ENCODE data around the gene HOXA6. TPM values are rescaled to one million over a fixed set of nuclear protein-coding genes. Genes with fewer than 3 reads are reported as not detected.

Gene HOXA6
- total RNA-seq, 2 donors from 2014 or later = not detected

DNA sequence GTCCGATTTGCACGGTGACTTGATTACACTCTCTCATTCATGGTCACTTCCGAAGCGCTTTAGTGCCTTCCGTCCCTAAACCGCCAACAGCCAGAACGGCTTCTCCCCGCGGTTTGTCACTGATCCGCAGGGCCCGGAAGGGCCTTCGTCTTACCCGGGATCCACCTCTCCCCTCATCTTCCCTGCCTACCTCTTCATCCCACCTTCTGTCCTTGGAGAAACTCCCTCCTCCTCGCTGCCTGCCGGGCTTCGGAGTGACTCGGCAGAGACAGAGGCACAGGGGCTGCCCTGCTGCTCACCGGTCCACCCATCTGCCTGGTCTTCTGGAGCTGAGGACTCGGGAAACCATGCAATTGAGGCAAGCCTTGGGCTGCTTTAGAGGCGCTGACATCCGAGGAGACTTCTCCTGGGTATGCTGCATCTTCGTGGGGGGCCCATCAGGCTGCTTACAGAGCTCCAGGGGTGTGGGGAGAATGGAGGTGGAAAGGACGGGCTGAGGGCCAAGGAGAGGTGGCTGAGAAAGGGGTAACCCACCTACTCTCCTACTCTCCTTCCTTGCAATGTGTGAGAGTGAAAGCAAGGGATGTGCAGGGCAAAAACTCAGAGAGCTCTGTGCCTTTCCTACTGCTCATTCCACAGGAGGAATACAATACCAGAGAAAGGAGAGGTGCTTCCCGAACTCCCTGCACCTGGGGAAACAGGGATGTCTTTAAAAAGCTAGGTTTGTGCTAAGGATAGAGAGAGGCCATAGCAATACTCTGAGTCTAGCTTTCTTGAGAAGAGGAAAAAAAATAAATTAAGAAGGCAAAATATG, 38.5 kb upstream of the HOXA6 start:
- DNase-seq = no peak
- ATAC-seq = no peak
- intact Hi-C loops (cut with DNase I) = no loop called here

DNA sequence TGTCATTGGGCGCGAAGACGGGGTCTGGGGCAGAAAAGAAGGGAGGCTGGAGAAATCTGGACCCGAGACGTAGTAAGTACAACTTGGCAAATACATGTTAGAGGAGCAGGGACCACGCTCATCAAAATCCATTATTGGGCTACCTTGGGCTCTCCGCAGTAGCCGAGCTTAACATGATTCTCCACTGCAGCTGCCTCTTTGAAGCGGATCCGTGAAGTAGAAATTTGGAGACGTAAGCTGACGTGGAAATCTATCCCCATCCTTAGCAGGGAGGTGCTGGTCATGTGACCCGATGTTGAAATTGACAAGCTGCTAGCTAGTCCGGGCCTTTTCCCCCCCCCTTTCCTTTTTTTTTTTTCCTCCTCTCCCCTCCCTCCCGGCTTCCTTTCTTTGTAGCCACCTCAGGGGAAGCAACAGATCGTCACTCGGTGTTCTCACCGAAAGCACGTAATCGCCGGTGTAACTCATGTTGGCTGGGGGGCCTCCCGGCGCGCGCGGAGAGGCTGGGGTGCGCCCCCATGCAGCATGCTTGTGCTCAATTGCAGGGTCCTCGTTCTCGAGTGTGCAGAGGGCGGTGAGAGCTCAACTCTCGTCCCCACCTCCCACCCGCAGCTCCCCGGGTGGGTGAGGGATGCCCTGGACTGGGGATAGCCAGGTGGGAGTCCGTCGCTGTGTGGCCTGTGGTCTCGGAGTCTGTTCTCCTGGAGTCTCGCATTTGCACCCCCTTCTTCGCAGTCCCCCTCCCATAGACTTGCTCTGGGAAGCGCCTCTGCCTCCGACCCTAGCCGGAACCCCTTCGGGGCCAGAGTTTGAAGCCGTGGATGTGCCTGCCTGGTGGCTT, 37.7 kb upstream of the HOXA6 start, which contains the start of gene HOXA11:
Gene HOXA11 (minus strand): TSS at position 220 of the 841 bp plus-strand sequence. CDS start 88 bp downstream, at position 132.
- ATAC-seq (no peak), DNase-seq (no peak)
- intact Hi-C loops (cut with DNase I) = no loop called here

DNA sequence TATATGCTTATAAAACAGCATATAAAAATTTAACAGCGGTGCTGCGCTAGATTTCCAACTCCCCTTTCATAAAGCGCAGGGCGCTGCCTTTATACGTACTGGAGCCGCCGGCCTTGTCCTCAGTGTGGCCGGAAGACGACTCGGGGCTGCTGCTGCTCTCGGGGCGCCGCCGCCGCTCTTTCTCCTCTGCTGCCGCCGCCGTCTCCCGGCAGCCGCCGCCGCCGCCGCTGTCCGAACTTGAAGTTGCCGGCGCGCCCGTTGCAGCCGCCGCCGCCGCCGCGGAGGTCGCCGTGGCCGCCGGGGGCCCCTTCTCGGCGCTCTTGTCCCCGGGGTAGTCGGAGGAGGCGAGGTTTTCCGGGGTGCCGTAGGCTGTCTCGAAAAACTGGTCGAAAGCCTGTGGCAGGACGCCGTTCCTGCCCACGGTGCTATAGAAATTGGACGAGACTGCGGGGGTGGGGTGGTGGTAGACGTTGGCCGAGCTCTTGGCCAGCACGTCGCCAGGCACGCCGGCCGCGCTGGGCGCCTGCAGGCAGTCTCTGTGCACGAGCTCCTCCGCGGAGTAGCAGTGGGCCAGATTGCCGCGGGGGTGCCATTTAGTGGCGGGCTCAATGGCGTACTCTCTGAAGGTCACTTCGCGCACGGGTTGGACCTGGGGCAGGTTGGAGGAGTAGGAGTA, 36.9 kb upstream of the HOXA6 start:
- ATAC-seq (peak in 1 of 2 donors; percentile 20), DNase-seq (no peak)
- intact Hi-C loops (cut with DNase I) = no loop called here

DNA sequence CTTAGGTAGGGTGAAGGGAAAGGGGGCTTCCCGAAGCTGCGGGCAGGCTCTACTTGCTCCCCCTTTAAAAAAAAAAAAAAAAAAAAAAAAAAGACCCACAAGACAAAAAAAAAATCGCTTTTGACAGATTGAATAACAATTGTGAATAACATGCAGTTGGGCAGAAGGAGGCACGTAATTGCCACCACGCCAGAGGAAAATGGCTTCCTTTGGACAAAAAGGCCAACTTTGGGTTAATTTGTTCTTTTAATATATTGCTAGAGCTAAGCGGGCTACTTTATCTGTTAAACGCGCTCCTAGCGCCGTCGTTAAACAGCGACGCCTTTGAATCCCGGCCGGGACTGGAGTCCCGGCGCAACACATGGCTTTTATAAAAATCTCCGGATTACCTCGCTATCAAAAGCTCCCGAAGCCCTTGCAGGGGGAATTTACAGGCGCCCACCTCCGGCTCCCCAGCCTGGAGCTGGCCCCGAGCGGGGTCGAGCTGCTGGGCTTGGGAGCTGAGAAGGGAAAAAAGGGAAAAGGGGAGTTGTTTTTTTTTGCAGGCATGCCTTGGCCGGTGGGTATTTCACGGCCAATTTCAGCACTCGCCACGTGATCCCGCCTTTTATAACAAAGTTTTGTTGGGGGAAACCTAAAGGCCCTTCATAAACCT, 36.2 kb upstream of the HOXA6 start:
- intact Hi-C loops (cut with DNase I) = no loop called here
- ATAC-seq = no peak

DNA sequence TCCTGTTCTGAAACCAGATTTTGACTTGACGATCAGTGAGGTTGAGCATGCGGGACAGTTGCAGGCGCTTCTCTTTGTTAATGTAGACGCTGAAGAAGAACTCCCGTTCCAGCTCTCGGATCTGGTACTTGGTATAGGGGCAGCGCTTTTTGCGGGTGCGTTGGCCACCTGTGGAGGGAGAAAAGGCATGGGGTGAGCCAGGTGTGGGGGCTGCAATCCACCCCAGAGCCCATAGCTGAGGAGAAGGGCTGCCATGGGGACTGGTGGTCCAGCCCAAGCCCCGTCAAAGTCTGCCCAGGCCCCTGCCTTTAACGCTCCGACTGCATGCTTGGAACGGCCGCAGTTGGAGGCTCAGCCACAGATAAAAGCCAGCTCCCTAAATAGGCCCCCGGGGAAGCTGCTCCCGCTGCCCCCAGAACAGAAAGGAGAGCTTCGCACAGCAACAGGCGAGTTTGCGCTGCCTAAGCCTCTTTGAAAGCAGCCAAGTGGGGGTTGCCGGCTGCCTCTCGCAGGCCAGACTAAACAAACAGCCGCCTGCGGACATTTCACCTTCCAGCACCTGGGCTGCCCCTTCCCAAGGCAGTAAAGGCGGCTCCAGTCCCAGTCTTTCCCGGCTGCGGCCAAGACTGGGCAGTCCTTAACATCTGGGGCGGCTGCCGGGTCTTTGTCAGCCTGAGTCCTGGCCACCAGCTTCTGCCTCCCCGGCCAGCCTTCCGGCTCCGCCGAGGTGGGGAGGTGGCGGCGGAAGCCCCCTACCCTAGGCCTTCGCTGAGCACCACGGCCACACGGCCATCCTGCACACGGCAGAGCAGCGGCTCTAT, 35.5 kb upstream of the HOXA6 start:
- no peak for ATAC-seq
- DNase-seq = no peak
- intact Hi-C loops (cut with DNase I) = no loop called here

More for the DNA sequence above, 36.2 kb upstream of the HOXA6 start:
- DNase-seq = no peak

DNA sequence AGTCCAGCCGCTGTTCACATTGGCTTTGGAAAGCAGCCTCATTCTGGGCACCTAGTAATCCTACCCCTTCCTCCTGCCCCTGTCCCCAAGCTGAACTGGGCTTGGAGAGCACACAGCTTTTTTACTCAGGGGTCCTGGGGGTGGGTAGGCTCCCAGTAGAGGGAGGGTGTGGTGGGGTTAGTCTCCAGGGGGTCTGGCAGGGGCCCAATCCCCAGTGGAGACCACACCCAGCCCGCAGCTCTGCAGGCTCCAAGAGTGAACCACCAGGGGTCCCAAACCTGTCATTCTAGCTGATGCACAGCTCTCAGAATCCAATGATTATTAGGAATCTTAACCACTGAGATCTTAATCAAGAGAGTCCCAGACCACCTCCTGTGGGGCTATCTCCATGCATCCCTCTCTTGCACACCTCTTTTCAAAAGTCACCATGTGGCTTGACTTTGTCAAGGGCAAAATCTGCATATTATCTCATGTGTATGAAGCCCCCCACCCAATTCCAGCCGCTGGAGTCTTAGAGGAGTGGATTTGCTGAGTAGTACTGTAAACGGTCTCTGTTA, 34.8 kb upstream of the HOXA6 start:
- intact Hi-C loops (cut with DNase I) = no loop called here
- no peak for ATAC-seq
- DNase-seq = no peak

DNA sequence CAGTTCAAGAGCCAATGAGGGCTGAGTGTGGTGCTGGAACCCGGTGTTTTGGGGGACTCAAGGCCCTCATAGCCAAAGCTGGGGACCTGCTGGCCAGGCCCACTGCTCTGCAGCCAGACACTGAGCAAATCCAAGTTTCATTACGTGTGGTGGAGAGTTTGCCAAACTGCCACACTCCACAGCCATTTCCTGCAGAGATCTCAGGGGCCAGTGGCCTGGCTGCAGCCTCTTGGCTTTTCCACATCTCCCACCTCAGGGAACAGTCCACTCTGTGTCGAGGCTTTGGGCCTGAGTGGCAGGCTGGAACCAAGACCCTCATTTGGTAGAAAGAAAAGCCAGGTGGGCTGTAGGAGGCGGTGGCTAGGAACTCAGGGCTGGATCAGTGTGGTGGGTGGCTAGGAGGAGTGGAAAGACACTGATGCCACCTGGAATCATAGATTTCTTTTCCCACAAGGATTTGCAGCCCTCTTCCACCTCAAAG, 34.3 kb upstream of the HOXA6 start:
- intact Hi-C loops (cut with DNase I) = no loop called here
- DNase-seq = no peak

DNA sequence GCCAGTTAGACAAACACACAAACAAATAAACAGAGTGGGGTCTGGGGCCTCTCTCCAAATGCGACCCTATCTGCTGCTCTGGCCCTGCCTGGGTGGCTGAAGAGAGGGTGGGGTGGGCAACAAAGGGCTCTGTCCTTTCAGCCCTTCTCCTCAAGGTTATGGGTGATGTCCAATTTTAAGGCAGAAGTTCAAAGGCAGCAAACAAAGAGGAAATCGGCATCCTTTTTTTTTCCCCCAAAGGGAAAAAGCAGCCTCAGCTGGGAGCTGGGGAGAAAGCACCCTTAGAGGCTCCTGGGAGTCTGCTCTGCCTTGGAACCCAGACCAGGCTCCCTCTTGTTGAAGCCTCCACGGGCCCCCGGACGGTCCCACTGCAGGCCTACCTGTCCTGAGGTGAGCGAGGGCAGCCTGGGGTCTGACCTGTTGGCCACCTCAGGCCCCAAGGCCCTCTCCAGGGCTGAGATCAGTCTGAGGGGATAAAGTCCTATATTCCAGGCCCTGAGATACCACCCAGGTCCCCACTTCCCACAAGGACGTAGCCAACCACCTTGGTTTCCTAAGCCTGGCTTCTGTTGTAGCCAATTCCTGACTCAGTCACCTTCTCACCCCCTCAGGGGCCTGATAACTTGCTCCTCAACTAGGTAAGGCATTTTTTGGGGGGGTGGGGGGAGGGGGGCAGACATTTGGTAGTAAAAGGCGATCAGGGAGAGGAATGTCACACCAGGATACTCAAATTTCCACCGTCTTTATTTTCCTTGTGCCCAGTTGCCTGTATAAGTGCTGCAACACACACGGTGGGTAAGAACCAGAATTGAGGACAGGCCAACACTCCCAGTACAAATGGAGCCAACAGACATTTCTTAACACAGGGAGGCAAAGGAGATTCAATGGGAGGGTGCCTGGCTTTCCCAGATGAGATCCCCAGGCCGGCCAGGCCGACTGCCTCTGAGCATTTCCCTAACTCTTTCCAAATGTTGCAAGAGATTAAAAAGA, 33.2 kb upstream of the HOXA6 start:
- ATAC-seq = no peak
- DNase-seq = no peak
- intact Hi-C loops (cut with DNase I) = no loop called here

More for the DNA sequence above, 34.3 kb upstream of the HOXA6 start:
- ATAC-seq = no peak

DNA sequence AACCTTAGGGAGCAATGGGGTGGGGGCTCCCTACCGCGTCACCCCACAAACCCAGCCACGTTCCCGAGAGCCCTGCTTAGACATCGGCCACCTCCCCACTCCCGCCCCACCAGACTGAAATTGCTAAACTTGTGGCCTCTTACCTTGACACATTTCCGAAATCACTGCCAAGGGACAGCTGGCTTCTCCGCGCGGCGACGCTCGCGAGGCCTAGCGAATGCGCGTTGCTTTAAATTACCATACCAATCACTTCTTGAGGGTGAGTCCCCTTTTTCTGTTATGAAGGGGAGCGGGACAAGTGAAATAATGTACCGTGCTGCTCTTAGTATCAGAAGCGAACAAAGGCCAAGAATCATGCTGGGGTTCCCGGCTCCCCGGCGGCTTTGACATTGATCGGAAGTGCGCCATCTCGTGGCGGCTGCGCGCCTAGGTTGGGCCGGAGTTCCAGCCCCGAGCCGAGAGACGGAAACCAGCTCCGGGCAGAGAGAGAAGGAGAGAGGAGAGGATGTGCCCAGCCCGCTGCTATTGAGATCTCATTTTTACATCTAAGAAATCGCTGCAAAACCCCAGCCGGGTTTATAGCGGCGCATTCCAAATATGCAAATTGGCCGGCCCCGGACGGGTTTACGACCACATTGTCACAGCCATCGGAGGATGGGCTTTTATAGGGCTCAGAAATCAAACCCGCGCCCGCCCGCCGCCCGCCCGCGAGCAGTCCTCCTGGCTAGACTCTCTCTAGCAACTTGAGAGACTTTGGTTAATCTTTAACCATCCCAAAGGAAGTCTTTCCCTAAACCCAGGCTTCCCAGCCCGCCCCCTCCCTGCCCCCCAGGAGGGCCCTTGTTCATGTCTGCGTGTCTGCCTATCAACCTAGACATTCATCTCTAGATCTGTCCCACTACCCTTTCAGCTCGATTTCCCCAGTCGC, 32.2 kb upstream of the HOXA6 start:
- no peak for DNase-seq
- intact Hi-C loops (cut with DNase I) = no loop called here
- ATAC-seq = peak; percentile 47 to 48

DNA sequence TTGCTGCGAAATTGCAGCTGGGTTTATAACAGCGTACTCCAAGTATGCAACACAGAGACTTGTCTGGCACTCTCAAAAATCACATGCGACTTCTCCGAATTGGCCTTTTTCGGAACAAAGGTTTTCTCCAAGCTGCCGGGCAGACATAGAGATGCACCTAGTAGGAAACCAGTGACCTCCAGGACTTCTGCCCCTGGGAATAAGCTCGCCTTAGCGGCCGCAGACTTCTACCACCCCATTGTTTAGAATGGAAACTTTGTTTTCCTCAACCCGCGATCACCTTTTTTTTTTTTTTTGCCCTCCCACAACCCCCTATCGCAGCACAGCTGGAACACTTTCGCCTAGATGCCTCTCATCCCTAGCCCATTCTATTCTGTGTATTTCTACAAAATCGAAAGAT, 31.5 kb upstream of the HOXA6 start:
- no peak for DNase-seq
- no peak for ATAC-seq
- intact Hi-C loops (cut with DNase I) = no loop called here

DNA sequence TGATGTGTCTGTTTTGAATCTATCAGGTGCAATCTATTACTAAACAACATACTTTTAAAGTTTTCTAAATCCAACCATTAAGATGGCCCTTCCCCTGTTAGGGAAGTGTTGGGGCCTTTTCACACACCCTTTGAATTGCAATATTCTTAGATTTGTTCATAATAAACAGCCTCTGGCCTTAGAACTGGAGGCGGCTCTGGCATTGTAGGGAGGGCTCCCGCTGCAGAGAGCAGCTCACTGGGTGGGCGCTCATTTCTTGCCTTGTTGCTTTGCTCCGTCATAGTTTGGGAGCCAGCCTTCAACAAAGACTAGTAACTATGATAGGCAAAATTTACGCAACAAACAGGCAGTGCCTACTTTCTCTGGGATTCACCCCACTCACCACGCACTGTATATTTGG, 30.8 kb upstream of the HOXA6 start:
- DNase-seq = no peak
- ATAC-seq = no peak
- intact Hi-C loops (cut with DNase I) = no loop called here

DNA sequence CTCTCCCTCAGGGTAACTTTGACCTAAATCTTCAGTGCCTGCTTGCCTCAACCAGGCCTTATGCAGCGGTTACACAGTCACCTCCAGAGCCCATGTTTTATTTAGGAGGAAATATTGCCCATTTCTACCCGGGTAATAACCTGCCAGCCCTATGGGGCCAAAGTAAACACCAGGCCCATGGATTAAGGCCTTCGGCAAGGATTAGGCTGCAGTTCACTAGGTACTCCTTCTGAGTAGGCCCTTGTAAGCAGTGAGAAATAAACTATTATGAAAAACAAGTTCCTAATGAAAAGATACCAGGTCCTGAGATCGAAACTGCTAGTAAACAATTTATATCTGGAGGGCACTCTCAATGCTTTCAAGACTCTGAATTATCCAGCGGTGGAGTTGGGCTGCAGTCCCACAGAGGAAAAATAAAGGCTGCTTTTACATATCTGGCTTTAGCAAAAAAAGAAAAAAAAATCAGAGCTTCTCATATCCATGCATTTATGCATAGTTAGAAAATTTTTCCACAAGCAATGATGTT, 30.3 kb upstream of the HOXA6 start:
- intact Hi-C loops (cut with DNase I) = no loop called here
- ATAC-seq (no peak), DNase-seq (no peak)

DNA sequence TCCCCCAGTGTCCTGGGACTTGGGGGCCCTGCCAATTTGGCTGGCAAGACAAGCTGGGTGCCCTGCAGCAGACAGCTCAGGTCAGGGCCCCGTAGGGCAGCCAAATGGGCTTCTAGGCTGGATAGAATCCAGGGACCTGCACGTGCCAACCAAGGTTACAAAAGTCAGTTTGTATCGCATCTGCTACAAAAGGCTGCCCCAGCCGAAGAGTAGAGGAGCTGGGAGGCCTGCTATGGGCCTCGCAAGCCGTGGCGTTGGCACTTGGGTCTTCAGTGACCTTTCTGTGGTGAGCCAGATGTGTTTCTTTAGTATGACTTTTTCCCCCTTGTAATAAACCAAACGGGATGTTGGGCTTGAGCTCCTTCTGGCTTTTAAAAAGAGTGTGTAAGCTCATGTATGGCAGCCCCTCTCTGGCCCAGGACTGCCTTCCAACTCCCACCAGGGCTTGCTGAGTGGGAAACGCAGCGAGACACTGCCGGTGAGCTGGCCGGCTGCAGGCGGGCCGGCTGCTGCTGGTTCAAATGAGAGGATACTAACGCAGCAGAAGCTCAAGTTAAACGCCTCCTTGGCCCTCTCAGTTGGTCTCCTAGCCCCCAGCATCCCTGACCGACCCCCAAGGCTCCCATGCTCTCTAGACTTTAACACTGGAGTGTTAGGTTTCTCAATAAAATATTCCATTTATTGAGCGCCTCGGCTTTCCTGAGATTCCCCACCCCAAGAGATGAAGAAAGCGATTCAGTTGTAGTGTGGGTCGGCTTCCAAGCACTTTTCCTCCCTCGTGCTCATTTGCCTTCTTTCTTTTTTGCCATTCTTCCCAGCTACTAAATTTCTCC, 29.6 kb upstream of the HOXA6 start:
- intact Hi-C loops (cut with DNase I) = no loop called here
- DNase-seq (no peak), ATAC-seq (no peak)

DNA sequence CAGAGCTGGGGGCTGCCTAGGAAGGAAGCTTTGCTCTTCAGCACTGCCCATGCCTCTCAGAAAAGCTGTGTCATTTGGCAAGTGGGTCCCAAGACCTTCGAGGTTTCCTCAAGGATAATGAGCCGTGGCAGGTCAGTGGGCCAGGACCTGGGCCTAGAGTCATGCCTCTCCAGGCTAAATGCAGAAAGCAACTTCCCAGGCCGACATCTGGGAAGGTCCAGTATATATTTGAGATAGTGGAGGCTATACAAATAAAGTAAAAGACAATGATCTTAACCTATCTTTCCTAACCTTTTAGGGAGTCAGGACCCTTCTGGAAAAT, 28.9 kb upstream of the HOXA6 start:
- no peak for DNase-seq
- intact Hi-C loops (cut with DNase I) = no loop called here
- no peak for ATAC-seq
